ENCODE measurements around the gene DCAF11. TPM values are rescaled to one million over a fixed set of nuclear protein-coding genes. Genes with fewer than 3 reads are reported as not detected.

The DCAF11 gene
- total and polyA plus RNA-seq, 2 of the 13 experiments (the other 11 are each of a cell fraction or from before 2014, with no cell fraction given): 150 to 257 TPM

DNA sequence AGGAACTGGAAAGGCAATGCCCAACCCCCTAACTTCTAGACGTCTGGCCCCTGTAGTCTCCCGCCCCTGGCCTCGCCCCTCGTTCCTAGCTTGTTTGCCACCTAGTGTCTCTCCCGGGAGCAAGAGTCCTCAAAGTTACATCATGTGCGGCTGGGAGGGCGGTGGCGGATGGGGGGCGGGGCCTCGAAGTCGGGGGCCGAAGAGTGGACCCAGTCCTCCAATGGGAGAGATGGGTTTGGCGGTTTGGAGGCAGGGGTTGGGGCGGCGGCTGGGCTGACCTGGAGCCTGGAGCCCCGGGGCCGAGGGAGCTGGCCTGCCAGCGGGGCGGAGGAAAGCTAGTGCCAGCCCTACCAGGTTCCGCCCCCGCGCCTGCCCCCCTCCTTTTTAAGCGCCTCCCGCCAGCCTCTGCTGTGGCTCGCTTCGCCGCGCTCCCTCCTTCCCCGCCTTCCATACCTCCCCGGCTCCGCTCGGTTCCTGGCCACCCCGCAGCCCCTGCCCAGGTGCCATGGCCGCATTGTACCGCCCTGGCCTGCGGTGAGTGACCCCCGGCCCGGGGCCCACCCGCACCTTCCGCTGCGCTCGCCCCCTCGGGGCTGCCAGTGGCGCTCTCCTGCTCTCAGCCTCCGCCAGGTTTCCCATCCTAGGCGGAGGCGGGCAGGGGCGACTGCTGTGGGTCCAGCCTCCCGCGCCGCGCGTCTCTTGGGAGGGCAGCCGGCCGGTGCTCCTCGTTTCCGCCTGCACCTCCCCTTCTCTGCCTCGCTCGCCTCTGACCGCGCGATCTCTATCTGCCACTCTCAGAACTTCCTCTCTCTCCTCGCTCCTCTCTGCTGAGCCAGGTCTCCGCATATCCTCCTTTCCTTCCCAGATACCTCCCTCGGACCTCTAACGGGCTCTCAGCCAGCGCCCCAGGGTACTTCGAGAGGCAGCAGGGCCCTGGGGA, 20.4 kb upstream of the DCAF11 start, which contains the start of gene PCK2 (continued):
- TF ChIP-seq, protein P1, sequence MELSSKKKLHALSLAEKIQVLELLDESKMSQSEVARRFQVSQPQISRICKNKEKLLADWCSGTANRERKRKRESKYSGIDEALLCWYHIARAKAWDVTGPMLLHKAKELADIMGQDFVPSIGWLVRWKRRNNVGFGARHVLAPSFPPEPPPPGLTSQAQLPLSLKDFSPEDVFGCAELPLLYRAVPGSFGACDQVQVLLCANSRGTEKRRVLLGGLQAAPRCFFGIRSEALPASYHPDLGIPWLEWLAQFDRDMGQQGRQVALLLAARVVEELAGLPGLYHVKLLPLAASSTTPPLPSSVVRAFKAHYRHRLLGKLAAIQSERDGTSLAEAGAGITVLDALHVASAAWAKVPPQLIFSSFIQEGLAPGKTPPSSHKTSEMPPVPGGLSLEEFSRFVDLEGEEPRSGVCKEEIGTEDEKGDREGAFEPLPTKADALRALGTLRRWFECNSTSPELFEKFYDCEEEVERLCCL (CRISPR knock-in tag; IDR thresholded peaks at IDR 0.05; ENCODE audit: borderline replicate concordance): peak; percentile 99
- TF ChIP-seq DPF2 (CRISPR knock-in tag; IDR thresholded peaks at IDR 0.05; ENCODE audit: borderline replicate concordance, low read depth) (peak; percentile 50; the same call in 1 of the 2 replicates), LCORL (IDR thresholded peaks at IDR 0.05) (peak; percentile 39), LCORL (CRISPR knock-in tag; IDR thresholded peaks at IDR 0.05) (no peak), THYN1 (CRISPR knock-in tag; IDR thresholded peaks at IDR 0.05; ENCODE audit: borderline replicate concordance, low read depth) (peak; percentile 99), MXI1 (IDR thresholded peaks at IDR 0.05; ENCODE audit: borderline replicate concordance, low read depth, low read length) (peak; percentile 88; the same call in 2 of the 3 replicates), ZNF605 (CRISPR knock-in tag; IDR thresholded peaks at IDR 0.05) (peak; percentile 100), ZNF124 (CRISPR knock-in tag; IDR thresholded peaks at IDR 0.05) (peak; percentile 95), NBN (conservative IDR thresholded peaks at IDR 0.05) (no peak), PHF20 (CRISPR knock-in tag; IDR thresholded peaks at IDR 0.05) (no peak), ZZZ3 (CRISPR knock-in tag; IDR thresholded peaks at IDR 0.05; ENCODE audit: borderline replicate concordance) (peak; percentile 84), ZMYM4 (CRISPR knock-in tag; IDR thresholded peaks at IDR 0.05) (no peak), KAT8 (CRISPR knock-in tag; IDR thresholded peaks at IDR 0.05) (peak; percentile 93), GFI1 (CRISPR knock-in tag; IDR thresholded peaks at IDR 0.05; ENCODE audit: borderline replicate concordance) (no peak), EHMT2 (IDR thresholded peaks at IDR 0.05; ENCODE audit: borderline replicate concordance, low read depth, low read length) (peak; percentile 74; the same call in 1 of the 2 replicates), FOXJ3 (CRISPR knock-in tag; IDR thresholded peaks at IDR 0.05; ENCODE audit: borderline replicate concordance) (peak; percentile 64; the same call in 1 of the 2 replicates)
- TF ChIP-seq, protein P2, sequence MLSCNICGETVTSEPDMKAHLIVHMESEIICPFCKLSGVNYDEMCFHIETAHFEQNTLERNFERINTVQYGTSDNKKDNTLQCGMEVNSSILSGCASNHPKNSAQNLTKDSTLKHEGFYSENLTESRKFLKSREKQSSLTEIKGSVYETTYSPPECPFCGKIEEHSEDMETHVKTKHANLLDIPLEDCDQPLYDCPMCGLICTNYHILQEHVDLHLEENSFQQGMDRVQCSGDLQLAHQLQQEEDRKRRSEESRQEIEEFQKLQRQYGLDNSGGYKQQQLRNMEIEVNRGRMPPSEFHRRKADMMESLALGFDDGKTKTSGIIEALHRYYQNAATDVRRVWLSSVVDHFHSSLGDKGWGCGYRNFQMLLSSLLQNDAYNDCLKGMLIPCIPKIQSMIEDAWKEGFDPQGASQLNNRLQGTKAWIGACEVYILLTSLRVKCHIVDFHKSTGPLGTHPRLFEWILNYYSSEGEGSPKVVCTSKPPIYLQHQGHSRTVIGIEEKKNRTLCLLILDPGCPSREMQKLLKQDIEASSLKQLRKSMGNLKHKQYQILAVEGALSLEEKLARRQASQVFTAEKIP (CRISPR knock-in tag; IDR thresholded peaks at IDR 0.05; ENCODE audit: borderline replicate concordance): no peak
- TF ChIP-seq, protein P3, sequence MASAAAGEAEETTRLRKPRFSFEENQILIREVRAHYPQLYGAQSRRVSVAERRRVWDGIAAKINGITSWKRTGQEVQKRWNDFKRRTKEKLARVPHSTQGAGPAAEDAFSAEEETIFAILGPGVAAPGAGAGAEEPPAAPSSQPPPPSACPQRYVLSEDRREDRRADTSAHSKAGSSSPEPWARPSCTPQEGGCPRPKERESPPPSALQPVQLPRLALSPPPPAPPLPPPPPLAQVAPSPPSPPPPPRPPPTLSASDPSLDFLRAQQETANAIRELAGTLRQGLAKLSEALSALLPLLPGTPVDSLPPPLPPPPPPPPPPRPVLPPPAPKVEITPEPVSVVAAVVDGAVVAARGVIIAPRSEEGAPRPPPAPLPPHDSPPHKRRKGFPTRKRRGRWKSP (CRISPR knock-in tag; IDR thresholded peaks at IDR 0.05): no peak
- TF ChIP-seq, protein P4, sequence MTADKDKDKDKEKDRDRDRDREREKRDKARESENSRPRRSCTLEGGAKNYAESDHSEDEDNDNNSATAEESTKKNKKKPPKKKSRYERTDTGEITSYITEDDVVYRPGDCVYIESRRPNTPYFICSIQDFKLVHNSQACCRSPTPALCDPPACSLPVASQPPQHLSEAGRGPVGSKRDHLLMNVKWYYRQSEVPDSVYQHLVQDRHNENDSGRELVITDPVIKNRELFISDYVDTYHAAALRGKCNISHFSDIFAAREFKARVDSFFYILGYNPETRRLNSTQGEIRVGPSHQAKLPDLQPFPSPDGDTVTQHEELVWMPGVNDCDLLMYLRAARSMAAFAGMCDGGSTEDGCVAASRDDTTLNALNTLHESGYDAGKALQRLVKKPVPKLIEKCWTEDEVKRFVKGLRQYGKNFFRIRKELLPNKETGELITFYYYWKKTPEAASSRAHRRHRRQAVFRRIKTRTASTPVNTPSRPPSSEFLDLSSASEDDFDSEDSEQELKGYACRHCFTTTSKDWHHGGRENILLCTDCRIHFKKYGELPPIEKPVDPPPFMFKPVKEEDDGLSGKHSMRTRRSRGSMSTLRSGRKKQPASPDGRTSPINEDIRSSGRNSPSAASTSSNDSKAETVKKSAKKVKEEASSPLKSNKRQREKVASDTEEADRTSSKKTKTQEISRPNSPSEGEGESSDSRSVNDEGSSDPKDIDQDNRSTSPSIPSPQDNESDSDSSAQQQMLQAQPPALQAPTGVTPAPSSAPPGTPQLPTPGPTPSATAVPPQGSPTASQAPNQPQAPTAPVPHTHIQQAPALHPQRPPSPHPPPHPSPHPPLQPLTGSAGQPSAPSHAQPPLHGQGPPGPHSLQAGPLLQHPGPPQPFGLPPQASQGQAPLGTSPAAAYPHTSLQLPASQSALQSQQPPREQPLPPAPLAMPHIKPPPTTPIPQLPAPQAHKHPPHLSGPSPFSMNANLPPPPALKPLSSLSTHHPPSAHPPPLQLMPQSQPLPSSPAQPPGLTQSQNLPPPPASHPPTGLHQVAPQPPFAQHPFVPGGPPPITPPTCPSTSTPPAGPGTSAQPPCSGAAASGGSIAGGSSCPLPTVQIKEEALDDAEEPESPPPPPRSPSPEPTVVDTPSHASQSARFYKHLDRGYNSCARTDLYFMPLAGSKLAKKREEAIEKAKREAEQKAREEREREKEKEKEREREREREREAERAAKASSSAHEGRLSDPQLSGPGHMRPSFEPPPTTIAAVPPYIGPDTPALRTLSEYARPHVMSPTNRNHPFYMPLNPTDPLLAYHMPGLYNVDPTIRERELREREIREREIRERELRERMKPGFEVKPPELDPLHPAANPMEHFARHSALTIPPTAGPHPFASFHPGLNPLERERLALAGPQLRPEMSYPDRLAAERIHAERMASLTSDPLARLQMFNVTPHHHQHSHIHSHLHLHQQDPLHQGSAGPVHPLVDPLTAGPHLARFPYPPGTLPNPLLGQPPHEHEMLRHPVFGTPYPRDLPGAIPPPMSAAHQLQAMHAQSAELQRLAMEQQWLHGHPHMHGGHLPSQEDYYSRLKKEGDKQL (CRISPR knock-in tag; IDR thresholded peaks at IDR 0.05; ENCODE audit: low read depth): peak; percentile 84
